G401 (cell line): ENCODE measurements around the gene STPG3. TPM values are rescaled to one million over a fixed set of nuclear protein-coding genes. Genes with fewer than 3 reads are reported as not detected.
"Not testable (repeated sequence)": the region's sequence is repeated elsewhere in the genome, so short reads cannot be mapped to it uniquely, and the experiment has no call there.

Experiments used
- DNase-seq: peaks from one replicate; pipeline ENCODE4 v3.0.0-alpha.2; 2015; ENCODE audit warnings: low spot score
- in situ Hi-C: cut with HindIII; loops from 2 replicates; pipeline ENCODE4 v1.10.0; 2016; ENCODE audit warnings: low sequenced_read_pairs, mixed read lengths
- total RNA-seq: library from RNA; depleted of rRNA; stranded (reverse); fragments of >200 nt; shearing (Covaris generic); gene quantifications from 2 replicates; pipeline ENCODE4 v1.2.3, GENCODE V29; 2014

Gene STPG3
- total RNA-seq, 1 experiment from 2014 or later: not detected

DNA sequence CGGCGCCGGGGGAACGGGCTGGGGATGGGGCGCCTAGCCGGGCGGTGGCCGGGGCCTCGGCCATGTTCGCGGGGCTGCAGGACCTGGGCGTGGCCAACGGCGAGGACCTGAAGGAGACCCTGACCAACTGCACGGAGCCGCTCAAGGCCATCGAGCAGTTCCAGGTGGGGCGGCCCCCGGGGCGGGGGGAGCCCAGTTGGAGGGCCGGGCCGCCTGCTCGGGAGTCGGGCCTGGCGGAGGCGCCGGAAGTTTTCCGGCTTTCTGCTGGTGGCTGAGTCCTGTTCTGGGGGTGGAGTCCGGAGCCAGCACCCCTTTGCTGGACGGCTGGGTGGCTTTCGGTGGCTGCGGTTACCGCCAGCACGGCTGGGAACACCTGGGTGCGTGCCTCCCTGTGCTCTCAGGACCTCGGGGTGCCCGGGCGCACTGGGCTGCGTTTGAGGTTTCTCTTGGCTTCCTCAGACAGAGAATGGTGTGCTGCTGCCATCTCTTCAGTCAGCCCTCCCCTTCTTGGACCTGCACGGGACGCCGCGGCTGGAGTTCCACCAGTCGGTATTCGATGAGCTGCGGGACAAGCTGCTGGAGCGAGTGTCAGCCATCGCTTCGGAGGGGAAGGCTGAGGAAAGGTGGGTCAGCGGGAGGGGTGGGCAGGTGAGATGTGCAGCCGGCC, 4.5 kb downstream of the STPG3 start:
- in situ Hi-C loops: no loop called here
- no peak for DNase-seq

DNA sequence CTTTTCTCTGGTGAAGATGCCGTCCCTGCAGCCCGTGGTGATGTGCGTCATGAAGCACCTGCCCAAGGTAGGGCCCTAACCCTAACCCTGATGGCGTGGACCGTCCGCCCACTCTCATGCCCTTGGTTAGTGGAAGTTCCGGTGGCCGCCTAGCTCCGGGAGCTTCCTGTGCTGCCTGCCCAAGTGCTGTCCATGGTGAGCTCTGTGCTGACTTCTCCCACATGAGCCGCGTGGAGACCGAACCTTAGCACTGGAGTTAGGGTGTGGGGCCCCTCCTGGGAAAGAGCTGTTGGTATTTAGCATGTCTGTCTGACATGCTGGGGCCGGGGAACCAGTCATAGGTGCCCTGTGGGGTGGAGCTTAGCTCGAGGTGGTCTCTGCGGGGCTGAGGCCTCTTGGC, 5.3 kb downstream of the STPG3 start:
- DNase-seq: no peak
- in situ Hi-C loops: no loop called here

DNA sequence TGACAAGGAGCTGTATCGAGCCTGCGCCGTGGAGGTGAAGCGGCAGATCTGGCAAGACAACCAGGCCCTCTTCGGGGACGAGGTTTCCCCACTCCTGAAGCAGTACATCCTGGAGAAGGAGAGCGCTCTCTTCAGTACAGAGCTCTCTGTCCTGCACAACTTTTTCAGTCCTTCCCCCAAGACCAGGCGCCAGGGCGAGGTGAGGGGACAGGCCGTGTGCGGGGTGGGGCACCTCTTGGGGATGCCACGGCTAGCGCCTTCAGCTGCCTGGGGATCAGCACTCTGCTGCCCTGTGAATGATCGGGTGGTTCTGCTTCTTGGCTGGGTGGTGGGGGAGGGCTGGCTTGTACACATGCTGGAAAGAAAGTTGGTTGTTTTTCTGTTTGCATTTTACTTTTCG, 5.8 kb downstream of the STPG3 start:
- in situ Hi-C loops: no loop called here
- no peak for DNase-seq

DNA sequence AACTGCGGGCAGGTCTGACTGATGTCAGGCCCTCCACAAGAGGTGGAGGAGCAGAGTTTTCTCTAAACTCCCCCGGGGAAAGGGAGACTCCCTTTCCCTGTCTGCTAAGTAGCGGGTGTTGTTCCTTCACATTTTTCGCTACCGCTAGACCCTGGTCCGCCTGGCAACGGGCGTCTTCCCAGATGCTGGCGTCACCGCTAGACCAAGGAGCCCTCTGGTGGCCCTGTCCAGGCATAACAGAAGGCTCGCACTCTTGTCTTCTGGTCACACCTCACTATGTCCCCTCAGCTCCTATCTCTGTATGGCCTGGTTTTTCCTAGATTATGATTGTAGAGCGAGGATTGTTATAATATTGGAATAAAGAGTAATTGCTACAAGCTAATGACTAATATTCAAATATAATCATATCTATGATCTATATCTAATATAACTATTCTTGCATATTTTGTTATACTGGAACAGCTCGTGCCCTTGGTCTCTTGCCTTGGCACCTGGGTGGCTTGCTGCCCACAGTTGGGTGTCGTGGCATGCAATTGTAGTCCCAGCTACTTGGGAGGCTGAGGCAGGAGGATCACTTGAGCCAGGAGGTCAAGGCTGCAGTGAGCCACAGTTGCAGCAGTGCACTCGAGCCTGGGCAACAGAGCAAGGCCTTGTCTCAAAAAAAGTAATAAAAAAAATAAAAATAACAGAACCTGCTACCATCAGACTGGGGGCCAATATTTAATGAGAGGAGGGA, 11.3 kb downstream of the STPG3 start:
- in situ Hi-C loops: not testable (repeated sequence)
- DNase-seq: peak; percentile 64

DNA sequence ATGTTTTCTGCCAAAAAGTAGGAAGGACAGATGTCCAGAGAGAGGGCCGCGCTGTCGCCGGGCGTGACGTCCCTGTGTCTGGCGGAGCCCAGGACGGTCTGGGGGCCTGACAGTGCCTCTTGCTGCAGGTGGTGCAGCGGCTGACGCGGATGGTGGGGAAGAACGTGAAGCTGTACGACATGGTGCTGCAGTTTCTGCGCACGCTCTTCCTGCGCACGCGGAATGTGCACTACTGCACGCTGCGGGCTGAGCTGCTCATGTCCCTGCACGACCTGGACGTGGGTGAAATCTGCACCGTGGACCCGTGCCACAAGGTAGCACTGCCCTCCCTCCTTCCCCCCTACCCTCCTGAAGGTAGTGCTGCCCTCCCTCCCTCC, 11.8 kb downstream of the STPG3 start:
- in situ Hi-C loops: no loop called here
- no peak for DNase-seq

DNA sequence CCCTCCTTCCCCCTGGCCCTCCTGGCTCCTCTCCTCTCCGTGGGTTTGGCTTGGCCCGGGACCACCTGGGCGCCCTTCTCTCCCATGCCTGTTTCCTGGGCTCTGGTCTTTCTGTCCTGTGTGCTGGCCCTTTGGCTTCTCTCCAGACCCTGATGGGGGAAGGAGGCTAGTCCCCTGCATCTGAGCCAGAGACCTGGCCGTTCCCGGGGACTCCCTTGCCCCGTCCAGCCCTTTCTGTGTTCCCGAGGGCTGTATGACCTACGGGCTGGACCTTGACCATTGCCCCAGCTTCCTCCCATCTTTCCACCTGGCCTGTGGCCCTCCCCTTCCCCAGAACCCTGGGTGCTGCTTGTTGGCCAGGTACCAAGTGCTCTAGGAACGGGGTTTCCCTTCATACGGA, 12.4 kb downstream of the STPG3 start:
- in situ Hi-C loops: no loop called here
- DNase-seq: no peak

DNA sequence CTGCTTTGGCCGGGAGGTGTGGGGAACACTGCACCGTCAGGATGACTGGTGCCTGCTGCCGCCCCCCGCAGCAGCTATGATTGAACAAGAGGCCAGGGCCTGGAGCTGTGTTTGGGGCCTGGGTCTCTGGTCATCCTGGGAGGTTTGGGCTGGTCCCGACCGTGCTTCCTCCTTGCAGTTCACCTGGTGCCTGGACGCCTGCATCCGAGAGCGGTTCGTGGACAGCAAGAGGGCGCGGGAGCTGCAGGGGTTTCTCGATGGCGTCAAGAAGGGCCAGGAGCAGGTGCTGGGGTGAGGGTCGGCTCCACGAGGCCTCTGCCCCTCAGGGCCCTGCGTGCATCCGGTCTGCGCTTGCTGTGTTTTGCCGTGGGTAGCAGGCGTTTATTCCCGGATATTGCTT, 13.0 kb downstream of the STPG3 start:
- in situ Hi-C loops: no loop called here
- no peak for DNase-seq

DNA sequence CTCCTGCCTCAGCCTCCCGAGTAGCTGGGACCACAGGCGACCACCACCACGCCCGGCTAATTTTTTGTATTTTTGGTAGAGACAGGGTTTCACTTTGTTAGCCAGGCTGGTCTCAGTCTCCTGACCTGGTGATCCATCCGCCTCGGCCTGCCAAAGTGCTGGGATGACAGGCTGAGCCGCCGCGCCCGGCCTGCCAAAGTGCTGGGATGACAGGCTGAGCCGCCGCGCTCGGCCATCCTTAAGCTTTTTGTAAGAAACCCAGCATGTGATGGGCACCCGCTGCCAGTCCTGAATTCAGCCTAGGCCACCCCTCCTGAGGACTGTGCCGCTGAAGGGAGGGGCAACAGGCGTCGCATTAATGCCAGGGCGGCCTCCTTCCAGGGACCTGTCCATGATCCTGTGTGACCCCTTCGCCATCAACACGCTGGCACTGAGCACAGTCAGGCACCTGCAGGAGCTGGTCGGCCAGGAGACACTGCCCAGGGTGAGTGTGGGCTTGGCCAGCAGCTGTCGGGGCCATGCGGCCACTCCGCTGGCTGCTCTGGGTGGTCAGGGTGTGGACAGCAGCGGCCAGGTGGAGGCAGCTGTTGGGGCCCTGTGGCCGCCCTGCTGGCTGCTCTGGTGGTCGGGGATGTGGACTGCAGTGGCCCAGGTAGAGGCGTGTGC, 14.5 kb downstream of the STPG3 start:
- in situ Hi-C loops: no loop called here
- no peak for DNase-seq

DNA sequence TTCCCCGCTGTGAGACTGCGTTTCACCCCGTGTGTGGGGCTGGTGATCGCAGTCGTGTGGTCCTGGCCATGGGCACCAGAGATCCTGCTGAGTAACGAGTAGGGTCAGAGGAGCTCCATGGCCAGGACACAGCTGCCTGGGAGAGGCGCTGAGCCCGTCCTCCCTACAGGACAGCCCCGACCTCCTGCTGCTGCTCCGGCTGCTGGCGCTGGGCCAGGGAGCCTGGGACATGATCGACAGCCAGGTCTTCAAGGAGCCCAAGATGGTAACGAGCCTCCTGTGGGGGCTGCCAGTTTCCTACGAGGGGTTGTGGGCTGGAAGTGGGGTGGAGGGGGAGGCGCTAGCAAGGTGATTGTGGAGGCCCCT, 15.1 kb downstream of the STPG3 start:
- in situ Hi-C loops: no loop called here

DNA sequence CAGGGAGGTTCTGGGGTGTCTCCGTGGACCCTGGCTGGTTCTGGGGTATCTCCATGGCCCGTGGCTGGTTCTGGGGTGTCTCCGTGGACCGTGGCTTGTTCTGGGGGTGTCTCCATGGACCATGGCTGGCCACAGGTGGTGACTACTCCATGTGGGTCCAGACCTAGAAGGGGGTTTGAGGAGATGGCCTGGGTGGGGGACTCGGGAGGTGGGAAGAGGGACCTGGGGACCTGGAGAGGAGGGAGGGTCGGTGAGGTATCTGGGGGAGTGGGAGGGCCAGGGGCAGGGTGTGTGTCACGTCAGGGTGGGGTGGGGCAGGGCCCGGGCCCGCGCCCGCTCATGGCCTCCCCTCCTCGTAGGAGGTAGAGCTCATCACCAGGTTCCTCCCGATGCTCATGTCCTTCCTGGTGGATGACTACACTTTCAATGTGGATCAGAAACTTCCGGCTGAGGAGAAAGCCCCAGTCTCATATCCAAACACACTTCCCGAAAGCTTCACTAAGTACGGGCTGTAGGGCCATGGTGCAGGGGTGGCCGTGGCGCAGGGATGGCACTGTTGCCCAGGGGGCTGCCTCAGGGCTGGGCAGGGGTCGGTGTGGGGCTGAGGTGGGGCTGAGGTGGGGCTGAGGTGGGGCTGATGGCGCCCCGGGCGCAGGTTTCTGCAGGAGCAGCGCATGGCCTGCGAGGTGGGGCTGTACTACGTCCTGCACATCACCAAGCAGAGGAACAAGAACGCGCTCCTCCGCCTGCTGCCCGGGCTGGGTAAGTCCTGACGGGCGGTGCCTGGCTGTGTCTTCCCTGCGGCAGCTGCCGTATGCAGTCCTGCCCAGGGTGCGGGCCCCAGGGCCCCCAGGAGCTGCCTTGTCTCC, 15.7 kb downstream of the STPG3 start:
- in situ Hi-C loops: no loop called here
- no peak for DNase-seq

More for the DNA sequence above, 15.1 kb downstream of the STPG3 start:
- DNase-seq: no peak

DNA sequence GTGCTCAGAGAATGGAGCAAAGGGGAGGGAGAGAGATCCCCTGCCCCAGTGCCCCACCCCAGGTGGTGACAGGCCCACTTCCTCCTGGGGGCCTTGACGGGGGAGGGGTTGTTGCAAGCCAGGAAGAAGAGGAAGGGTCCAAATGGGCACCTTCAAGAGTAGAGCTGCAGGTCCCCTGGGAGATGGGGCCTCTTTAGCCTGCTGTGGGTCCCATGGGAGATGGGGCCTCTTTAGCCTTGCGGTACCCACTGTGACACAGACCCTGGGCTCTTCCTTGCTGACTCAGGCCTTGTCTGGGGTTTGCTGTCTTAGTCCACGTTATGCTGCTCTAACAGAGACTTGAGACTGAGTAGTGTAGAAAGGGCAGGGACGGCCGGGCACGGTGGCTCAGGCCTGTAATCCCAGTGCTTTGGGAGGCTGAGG, 16.9 kb downstream of the STPG3 start:
- in situ Hi-C loops: no loop called here
- DNase-seq: no peak

DNA sequence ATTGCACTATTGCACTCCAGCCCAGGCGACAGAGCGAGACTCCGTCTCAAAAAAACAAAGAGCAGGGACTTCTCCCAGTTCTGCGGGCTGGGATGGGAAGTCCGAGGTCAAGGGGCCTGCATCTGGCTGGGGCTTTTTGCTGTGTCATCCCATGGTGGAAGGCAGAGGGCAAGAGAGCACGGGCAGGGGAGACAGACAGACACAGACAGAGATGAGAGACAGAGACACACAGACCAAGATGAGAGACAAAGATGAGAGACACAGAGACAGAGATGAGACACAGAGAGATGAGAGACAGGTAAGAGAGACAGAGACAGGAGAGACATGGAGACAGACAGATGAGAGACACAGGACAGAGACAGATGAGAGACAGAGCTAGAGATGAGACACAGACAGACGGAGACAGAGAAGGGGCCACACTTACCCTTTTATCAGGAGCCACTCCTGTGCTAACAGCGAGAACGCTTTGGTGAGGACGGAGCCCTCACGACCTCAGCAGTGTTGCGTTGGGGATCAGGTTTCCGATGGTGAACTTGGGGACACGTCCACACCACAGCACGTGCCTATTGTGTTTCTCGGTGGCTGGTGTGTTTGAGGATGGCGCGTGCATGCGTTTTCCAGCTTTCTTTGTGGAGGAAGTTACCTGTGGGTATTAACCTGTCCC, 17.6 kb downstream of the STPG3 start:
- no peak for DNase-seq
- in situ Hi-C loops: no loop called here

DNA sequence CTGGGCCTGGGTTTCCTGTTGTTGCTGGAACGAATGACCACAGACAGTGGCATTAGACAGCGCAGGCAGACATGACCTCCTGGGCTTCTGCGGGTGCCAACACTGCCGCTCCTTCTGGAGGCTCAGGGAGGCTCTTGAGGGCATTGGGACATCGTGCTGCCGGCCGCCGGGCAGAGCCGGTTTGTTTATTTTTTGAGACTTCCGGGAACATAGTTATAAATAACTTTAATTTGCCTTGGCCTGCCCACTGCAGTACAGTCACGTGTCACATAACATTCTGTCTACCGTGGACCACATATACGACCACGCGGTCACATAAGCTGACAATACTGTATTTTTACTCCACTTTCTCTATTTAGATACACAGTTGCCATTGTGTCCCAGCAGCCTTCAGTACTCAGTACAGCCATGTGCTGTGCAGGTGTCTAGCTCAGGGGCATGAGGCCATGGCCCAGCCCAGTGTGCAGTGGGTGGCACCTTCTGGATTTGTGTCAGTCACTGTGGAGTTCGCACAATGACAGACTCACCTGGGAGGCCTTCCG, 18.2 kb downstream of the STPG3 start:
- in situ Hi-C loops: no loop called here
- DNase-seq: no peak

DNA sequence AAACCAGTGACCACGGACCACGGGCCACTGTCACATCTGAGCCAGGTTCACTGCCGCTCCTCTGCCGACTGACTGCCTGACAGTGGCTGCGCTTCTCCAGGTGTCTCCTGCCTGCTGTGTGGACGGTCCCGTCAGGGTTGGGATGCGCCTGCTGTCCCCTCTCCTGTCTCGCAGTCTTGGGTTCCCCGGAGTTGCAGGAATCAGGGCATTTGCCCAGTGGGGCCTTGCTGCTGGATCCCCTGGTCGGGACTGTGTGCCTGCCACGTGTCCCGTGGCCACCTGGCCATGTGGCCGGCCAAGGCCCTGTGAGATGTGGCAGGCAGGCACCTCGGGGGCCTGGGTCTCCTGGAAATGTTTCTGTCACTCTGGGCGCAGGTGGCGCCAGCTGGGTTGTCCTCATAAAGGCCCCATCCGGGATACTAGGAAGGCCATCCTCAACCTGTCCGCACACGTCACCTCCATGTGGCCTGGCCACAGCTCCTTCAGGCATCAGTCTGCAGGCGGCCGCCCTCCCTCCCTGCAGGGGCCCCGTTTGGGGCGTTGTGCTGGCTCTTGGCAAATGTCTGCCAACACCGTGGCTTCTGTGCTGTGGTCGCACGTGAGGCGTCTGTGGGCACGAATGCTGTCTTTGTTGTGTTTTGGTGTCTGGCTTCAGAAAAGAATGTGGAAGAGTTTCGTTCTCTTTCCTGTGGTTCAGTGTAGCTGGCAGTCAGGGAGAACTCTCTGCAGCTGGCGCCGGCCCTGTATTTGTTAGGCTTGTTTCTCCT, 20.0 kb downstream of the STPG3 start:
- no peak for DNase-seq
- in situ Hi-C loops: no loop called here

DNA sequence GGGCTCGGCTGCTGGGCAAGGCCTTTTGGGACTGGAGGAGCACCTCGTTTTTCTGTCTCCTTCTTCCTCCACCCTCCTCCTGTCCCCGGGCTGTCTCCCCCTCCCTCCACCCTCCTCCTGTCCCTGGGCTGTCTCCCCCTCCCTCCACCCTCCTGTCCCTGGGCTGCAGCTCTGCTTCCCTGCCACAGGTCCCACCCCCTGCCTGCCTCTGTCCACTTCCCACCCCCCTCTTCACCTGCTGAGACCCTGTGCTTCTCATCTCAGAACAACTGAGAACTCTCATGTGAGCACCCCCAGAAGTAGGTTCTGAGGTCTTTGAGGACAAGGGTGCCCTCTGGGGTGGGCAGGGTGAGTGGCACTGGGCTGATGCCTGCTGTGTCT, 20.6 kb downstream of the STPG3 start:
- DNase-seq: no peak
- in situ Hi-C loops: no loop called here

DNA sequence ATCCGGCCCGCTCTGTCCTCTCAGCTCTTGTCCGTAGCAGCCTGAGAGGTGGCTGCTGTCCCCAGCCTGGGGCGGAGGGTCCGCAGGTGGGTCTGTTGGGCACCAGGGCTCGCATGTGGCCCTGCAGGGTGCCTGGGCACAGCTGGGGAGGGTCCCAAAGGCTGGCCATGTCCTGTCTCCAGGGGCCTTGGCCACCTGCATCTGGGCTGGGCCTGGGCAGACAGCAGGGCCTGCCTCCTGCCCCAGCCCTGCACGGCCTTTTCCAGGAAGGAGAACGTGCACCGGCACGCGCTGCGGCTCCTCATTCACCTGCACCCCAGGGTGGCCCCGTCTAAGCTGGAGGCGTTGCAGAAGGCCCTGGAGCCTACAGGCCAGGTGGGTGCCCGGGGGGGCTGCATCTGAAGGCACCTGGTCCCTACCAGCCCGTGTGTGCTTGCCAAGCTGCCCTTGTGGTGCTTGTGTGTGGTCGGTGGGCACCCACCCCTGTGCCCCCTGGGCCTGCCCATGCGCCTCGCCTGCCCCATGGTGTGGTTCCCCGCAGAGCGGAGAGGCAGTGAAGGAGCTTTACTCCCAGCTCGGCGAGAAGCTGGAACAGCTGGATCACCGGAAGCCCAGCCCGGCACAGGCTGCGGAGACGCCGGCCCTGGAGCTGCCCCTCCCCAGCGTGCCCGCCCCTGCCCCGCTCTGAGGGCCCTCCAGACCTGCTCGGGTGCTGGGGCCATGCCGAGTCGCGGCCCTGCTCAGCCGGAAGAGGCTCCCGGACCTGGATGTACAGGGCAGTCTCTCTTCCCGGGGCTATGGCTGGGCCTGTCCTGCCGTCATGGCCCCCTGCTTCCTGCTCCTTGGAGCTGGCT, 21.4 kb downstream of the STPG3 start:
- in situ Hi-C loops: no loop called here
- DNase-seq: no peak

DNA sequence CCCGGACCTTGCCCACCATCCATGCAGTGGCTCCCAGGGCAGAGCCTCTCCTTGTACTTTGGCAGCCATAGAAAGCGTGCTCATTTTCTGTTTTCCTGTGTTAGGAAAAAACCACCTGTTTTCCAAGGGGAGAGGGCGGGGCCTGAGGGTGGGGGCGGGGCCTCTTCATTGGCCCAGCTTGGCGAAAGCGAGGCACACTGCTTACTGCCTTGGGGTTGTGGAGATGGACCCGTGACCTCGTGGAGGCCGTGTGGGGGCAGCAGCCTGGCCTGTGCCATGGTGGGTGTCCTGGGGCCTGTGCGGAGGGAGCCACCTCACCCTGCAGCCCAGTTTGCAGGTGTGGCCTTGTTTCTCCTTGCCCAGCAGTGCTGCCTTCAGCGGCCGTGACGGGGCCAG, 22.0 kb downstream of the STPG3 start:
- in situ Hi-C loops: no loop called here
- no peak for DNase-seq
